ENCODE measurements around the gene MLLT10. TPM values are rescaled to one million over a fixed set of nuclear protein-coding genes. Genes with fewer than 3 reads are reported as not detected.

Gene MLLT10
- total RNA-seq, 1 donor from 2014 or later: 53.3 TPM

DNA sequence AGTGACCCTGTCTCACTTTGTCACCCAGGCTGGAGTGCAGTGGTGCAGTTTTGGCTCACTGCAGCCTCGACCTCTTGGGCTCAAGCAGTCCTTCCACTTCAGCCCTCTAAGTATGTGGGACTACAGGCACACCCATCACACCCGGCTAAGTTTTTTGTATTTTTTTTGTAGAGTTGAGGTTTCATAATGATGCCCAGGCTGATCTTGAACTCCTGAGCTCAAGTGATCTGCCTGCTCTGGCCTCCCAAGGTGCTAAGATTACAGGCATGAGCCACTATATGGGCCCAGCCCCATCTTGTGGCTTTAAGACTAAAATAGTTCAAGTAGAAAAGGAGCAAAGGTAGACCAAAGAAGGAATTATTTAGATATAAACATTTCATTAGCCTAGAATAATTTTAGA is 65.5 kb downstream of the MLLT10 start:
- Histone ChIP-seq H3K4me3 (no peak overlapping the region), H3K36me3 (no peaks in the 10 kb centered on the region), H3K4me1 (peaks cover 17% of the 10 kb centered on the region), H3K27ac (no peak overlapping the region), H3K27me3 (no peaks in the 10 kb centered on the region), H3K9me3 (no peaks in the 10 kb centered on the region)
- intact Hi-C loops (cut with DNase I): no loop called here
- no peak for TF ChIP-seq POLR2A (IDR thresholded peaks at IDR 0.05)
- no peak for TF ChIP-seq POLR2AphosphoS5 (IDR thresholded peaks at IDR 0.05; ENCODE audit: insufficient read depth in 1 of 2, low read depth in 1 of 2)
- TF ChIP-seq, protein P1, sequence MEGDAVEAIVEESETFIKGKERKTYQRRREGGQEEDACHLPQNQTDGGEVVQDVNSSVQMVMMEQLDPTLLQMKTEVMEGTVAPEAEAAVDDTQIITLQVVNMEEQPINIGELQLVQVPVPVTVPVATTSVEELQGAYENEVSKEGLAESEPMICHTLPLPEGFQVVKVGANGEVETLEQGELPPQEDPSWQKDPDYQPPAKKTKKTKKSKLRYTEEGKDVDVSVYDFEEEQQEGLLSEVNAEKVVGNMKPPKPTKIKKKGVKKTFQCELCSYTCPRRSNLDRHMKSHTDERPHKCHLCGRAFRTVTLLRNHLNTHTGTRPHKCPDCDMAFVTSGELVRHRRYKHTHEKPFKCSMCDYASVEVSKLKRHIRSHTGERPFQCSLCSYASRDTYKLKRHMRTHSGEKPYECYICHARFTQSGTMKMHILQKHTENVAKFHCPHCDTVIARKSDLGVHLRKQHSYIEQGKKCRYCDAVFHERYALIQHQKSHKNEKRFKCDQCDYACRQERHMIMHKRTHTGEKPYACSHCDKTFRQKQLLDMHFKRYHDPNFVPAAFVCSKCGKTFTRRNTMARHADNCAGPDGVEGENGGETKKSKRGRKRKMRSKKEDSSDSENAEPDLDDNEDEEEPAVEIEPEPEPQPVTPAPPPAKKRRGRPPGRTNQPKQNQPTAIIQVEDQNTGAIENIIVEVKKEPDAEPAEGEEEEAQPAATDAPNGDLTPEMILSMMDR (IDR thresholded peaks at IDR 0.05): no peak
- DNase-seq (ENCODE audit: extremely low spot score in 2 of 2): no peak

DNA sequence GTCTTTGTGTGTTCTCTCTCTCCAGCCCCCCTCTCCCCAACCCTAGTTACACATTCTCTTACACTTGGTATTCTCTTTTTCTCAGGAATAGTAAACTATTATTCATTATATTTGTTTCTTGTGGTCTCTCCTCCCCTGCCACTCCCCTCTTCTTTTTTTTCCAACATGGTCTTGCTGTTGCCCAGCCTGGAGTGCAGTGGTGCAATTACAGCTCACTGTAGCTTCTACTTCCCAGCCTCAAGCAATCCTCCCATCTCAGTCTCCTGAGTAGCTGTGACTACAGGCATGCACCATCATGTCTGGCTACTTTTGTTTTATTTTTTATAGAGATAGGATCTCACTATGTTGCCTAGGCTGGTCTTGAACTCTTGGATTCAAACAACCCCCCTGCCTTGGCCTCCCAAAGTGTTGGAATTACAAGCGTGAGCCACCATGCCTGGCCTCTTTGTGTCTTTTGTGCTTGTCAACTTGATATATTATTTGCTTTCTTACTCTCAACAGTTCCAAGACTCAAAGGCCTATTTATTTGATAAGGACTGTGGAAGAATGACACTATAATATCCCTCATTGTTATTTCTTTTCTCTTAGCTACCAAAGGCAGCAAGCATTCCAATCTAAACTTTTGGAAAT is 66.9 kb downstream of the MLLT10 start:
- H3K36me3 ChIP-seq: no peaks in the 10 kb centered on the region
- no peaks in the 10 kb centered on the region for H3K27me3 ChIP-seq
- TF ChIP-seq POLR2A (IDR thresholded peaks at IDR 0.05): no peak
- TF ChIP-seq, protein P1 (IDR thresholded peaks at IDR 0.05): no peak
- TF ChIP-seq POLR2AphosphoS5 (IDR thresholded peaks at IDR 0.05; ENCODE audit: insufficient read depth in 1 of 2, low read depth in 1 of 2): no peak
- H3K4me1 ChIP-seq: peaks cover 18% of the 10 kb centered on the region
- H3K9me3 ChIP-seq: no peaks in the 10 kb centered on the region
- no peak for DNase-seq (ENCODE audit: extremely low spot score in 2 of 2)
- H3K4me3 ChIP-seq: no peak overlapping the region
- intact Hi-C loops (cut with DNase I): no loop called here
- no peak overlapping the region for H3K27ac ChIP-seq

DNA sequence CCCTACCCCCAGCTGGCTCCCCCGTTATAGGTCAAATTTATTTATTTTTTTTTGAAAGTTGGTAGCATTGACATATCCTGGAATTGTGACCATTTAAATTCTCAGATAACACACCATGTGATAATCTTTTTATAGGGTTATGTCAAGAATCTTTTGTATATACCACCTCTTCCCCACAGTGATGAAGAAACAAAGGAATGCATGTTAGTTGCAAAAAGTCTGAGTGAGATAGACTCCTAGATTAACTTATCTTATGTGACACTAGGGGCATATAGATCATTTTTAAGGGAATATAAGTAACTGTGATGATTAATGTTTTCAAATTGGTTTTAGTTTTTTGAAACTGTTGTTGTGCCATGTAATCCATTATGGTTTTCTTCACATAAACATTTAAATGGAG is 68.3 kb downstream of the MLLT10 start:
- Histone ChIP-seq H3K27me3 (no peaks in the 10 kb centered on the region), H3K9me3 (no peaks in the 10 kb centered on the region), H3K27ac (no peak overlapping the region), H3K36me3 (no peaks in the 10 kb centered on the region), H3K4me3 (no peak overlapping the region), H3K4me1 (peaks cover 18% of the 10 kb centered on the region)
- intact Hi-C loops (cut with DNase I): no loop called here
- TF ChIP-seq POLR2A (IDR thresholded peaks at IDR 0.05): no peak
- no peak for TF ChIP-seq POLR2AphosphoS5 (IDR thresholded peaks at IDR 0.05; ENCODE audit: insufficient read depth in 1 of 2, low read depth in 1 of 2)
- TF ChIP-seq, protein P1 (IDR thresholded peaks at IDR 0.05): no peak
- DNase-seq (ENCODE audit: extremely low spot score in 2 of 2): no peak

DNA sequence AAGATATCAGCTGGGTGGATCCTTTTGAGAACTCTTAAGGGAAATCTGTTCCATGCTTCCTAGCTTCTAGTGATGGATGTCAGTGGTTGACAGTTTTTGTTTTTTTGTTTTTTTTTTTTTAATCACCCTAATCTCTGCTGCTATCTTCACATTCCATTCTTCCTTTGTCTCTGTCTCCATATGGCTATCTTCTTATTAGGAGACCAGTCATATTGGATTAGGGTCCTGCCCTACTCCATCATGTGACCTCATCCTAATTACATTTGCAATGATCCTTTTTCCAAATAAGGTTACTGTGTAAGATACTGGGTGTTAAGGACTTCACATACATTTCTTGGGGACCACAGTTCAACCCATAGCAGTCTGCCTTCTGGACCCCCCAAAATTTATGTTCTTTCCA is 69.7 kb downstream of the MLLT10 start:
- Histone ChIP-seq H3K9me3 (no peaks in the 10 kb centered on the region), H3K4me3 (no peak overlapping the region), H3K4me1 (peaks cover 18% of the 10 kb centered on the region), H3K27ac (no peak overlapping the region), H3K27me3 (no peaks in the 10 kb centered on the region), H3K36me3 (peaks cover 0 to 6% of the 10 kb centered on the region in 2 donors)
- TF ChIP-seq POLR2AphosphoS5 (IDR thresholded peaks at IDR 0.05; ENCODE audit: insufficient read depth in 1 of 2, low read depth in 1 of 2): no peak
- TF ChIP-seq, protein P1 (IDR thresholded peaks at IDR 0.05): no peak
- no peak for TF ChIP-seq POLR2A (IDR thresholded peaks at IDR 0.05)
- intact Hi-C loops (cut with DNase I): no loop called here
- DNase-seq (ENCODE audit: extremely low spot score in 2 of 2): no peak

DNA sequence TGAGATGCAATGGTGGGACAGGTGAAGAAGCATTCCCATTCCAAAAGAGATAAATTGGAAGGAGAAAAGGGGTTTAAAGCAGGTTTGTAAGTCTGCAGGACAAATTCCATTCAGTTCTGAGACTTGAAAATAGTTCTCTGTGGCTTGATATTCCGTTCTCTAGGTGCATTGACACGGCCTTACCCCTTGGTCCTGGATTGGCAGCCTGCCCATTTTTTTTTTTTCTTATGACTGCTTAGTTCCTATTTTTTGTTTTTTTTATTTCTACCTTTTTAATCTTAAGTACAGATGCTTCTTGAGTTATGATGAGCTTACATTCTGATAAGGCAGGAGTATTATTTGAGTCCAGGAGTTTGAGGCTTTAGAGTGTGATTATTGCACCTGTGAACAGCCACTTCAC is 70.6 kb downstream of the MLLT10 start:
- no peak for DNase-seq (ENCODE audit: extremely low spot score in 2 of 2)
- intact Hi-C loops (cut with DNase I): no loop called here
- H3K4me1 ChIP-seq: peaks cover 18% of the 10 kb centered on the region
- H3K36me3 ChIP-seq: peaks cover 0 to 6% of the 10 kb centered on the region in 2 donors
- H3K27me3 ChIP-seq: no peaks in the 10 kb centered on the region
- no peak overlapping the region for H3K27ac ChIP-seq
- no peak overlapping the region for H3K4me3 ChIP-seq
- TF ChIP-seq POLR2A (IDR thresholded peaks at IDR 0.05) (no peak), POLR2AphosphoS5 (IDR thresholded peaks at IDR 0.05; ENCODE audit: insufficient read depth in 1 of 2, low read depth in 1 of 2) (no peak)
- TF ChIP-seq, protein P1 (IDR thresholded peaks at IDR 0.05): no peak
- no peaks in the 10 kb centered on the region for H3K9me3 ChIP-seq

Measured in vagina (tissue), 2 donors.